BJ (cell line): Measurements from ENCODE around the gene PRX. TPM values are rescaled to one million over a fixed set of nuclear protein-coding genes. Genes with fewer than 3 reads are reported as not detected.
"Not testable (repeated sequence)": the region's sequence is repeated elsewhere in the genome, so short reads cannot be mapped to it uniquely, and the experiment has no call there.

Experiments
- CTCF ChIA-PET: fragments of 350-600 bp; formaldehyde crosslinking; extraction: SDS; loops from one replicate; lab custom pipeline; 2021; ENCODE audit warnings: antibody characterized with exemption, inconsistent platforms; lab: Yijun Ruan, JAX
- POLR2A ChIA-PET: fragments of 300-600 bp; sonication (Branson Sonifier 250); formaldehyde crosslinking; extraction: SDS; loops from one replicate; lab custom pipeline; 2021; ENCODE audit warnings: antibody characterized with exemption; lab: Charles Lee
- DNase-seq: peaks from one replicate; pipeline ENCODE4 v3.0.0-alpha.2; 2011; ENCODE audit warnings: low read depth
- H3K27me3 ChIP-seq: 2 replicates; pipeline ENCODE4 v1.6.0; 2011; ENCODE audit warnings: low read length; ENCODE audit not compliant: control insufficient read depth, insufficient read depth
- H3K36me3 ChIP-seq: 2 replicates; pipeline ENCODE4 v1.5.1; 2011; ENCODE audit warnings: low read length; ENCODE audit not compliant: control insufficient read depth, insufficient read depth
- H3K4me3 ChIP-seq: 2 replicates; pipeline ENCODE4 v1.5.1; 2011; ENCODE audit warnings: low read depth, mild to moderate bottlenecking, control low read depth, low read length
- CTCF ChIP-seq: IDR thresholded peaks from 2 replicates; pipeline ENCODE4 v1.5.1; 2011; ENCODE audit warnings: low read depth, mild to moderate bottlenecking, control low read depth, inconsistent platforms, low read length, moderate library complexity; ENCODE audit not compliant: insufficient read depth
- polyA plus RNA-seq: library from polyadenylated mRNA; depleted of rRNA; stranded (reverse); fragments of >200 nt; gene quantifications from 2 replicates; pipeline ENCODE4 v1.2.3, GENCODE V29; 2011

Gene PRX
- polyA plus RNA-seq, 1 experiment: 2.4 TPM

GRCh38 chr19:40433391-40434216, 20.4 kb upstream of the PRX start:
- Histone ChIP-seq H3K4me3 (peak overlapping the region; percentile 39), H3K36me3 (no peaks in the 10 kb centered on the region), H3K27me3 (no peaks in the 10 kb centered on the region)
- no peak for TF ChIP-seq CTCF
- CTCF ChIA-PET: interaction anchor here (0.6 to 2.5 kb wide), 6 partner anchors 9 to 465 kb away, joined by 3 to 11 read pairs (median 4); no protein-coding TSS in a partner anchor
- POLR2A ChIA-PET: interaction anchor here (0.5 kb wide), 1 partner anchor 9 kb away, joined by 3 read pairs; no protein-coding TSS in a partner anchor
- no peak for DNase-seq

- H3K27me3 ChIP-seq, H3K36me3 ChIP-seq, POLR2A ChIA-PET, DNase-seq: not testable (repeated sequence)
- peak overlapping the region; percentile 39 for H3K4me3 ChIP-seq
- CTCF ChIA-PET: interaction anchor here (0.6 to 2.5 kb wide), 4 partner anchors 9 to 31 kb away, joined by 3 to 11 read pairs (median 6); no protein-coding TSS in a partner anchor
Measured at GRCh38 chr19:40432760-40433159, 19.6 kb upstream of the PRX start.

- ChIA-PET CTCF (interaction anchor here (1.1 kb wide), 1 partner anchor 94 kb away, joined by 4 read pairs; no protein-coding TSS in a partner anchor), POLR2A (no interaction called here)
- no peaks in the 10 kb centered on the region for H3K27me3 ChIP-seq
- H3K36me3 ChIP-seq: no peaks in the 10 kb centered on the region
- TF ChIP-seq CTCF: no peak
- no peak for DNase-seq
- no peak overlapping the region for H3K4me3 ChIP-seq
Measured at GRCh38 chr19:40431698-40432097, 18.5 kb upstream of the PRX start.

- POLR2A ChIA-PET, CTCF ChIA-PET, H3K36me3 ChIP-seq, H3K4me3 ChIP-seq, DNase-seq, H3K27me3 ChIP-seq: not testable (repeated sequence)
Measured at GRCh38 chr19:40430242-40430641, 17.1 kb upstream of the PRX start.

GRCh38 chr19:40428197-40428596, 15.0 kb upstream of the PRX start:
- CTCF ChIA-PET, DNase-seq: not testable (repeated sequence)
- POLR2A ChIA-PET: interaction anchor here (0.6 kb wide), 1 partner anchor 13 kb away, joined by 4 read pairs; no protein-coding TSS in a partner anchor

GRCh38 chr19:40425450-40426287, 12.5 kb upstream of the PRX start, which contains the start of gene SERTAD1:
Gene SERTAD1, minus strand, starts transcription at chr19:40425992. Its CDS starts 2,446 bp downstream, at chr19:40423546.
- ChIA-PET POLR2A (interaction anchor here (0.6 to 1.1 kb wide), 7 partner anchors 17 to 325 kb away, joined by 3 to 9 read pairs (median 3); partner anchors contain the start of genes C19orf47, PLD3 and SNRPA), CTCF (interaction anchor here (0.7 to 2.3 kb wide), 9 partner anchors 9 to 209 kb away, joined by 3 to 11 read pairs (median 6); no protein-coding TSS in a partner anchor)
- Histone ChIP-seq H3K36me3 (peaks cover 8% of the 10 kb centered on the region), H3K27me3 (no peaks in the 10 kb centered on the region), H3K4me3 (peak within 1 kb of the TSS; percentile 61)
- DNase-seq: peak; percentile 94
- TF ChIP-seq CTCF: peak; percentile 83

More at GRCh38 chr19:40428197-40428596, 15.0 kb upstream of the PRX start:
- not testable (repeated sequence) for H3K36me3 ChIP-seq, H3K27me3 ChIP-seq, H3K4me3 ChIP-seq
